ENCODE results near the gene ZNF692. TPM values are rescaled to one million over a fixed set of nuclear protein-coding genes. Genes with fewer than 3 reads are reported as not detected.

The ZNF692 gene
- polyA plus RNA-seq, 1 donor (not counting 4 experiments of a cell fraction or from before 2014, with no cell fraction given): 27.0 TPM

DNA sequence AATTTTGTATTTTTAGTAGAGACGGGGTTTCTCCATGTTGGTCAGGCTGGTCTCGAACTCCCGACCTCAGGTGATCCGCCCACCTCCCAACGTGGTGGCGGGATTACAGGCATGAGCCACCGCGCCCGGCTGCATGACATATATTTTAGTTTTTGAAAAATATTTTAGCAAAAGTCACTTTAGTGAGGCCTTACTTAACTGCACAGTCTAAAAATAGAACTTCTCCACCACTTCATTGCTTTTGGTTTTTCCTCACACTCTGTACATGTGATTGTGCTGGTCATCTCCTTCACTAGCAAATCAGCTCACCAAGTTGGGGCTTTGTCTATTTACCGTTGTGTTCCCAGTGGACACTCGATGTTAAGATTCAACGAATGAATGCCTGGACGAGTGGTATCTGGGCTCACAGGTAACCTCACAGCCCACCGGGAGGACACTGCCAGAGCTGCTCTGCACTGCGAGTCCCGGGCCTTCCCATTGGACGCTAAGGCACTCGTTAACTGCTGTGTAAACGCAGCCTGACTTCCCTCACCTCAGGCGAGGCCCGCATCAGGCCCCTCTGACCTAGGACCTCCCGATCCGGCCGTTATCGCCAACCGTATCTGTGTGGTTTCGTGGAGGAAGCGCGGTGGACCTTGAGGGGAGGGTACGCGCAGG, 14.0 kb upstream of the ZNF692 start:
- Histone ChIP-seq H3K4me2 (ENCODE audit: control insufficient read depth, extremely low read depth, insufficient read depth, low read depth, low read length) (peak overlapping the region; percentile 88), H3K9me3 (ENCODE audit: control insufficient read depth, low read depth, low read length) (no peaks in the 10 kb centered on the region), H3K4me1 (ENCODE audit: control insufficient read depth, extremely low read depth, insufficient read depth, low read length) (peaks cover 4% of the 10 kb centered on the region), H3K4me3 (ENCODE audit: control insufficient read depth in 2 of 3, extremely low read depth in 1 of 3, insufficient read depth in 2 of 3, low read depth in 1 of 3, low read length in 3 of 3) (peak overlapping the region; percentile 55 to 95 (median 67)), H3K9ac (ENCODE audit: control insufficient read depth, extremely low read depth, insufficient read depth, low read length) (peak overlapping the region; percentile 87), H3K79me2 (ENCODE audit: control insufficient read depth, insufficient read depth, low read length) (no peaks in the 10 kb centered on the region), H3K27ac (ENCODE audit: control insufficient read depth, insufficient read depth, low read length) (peak overlapping the region; percentile 88), H2AFZ (ENCODE audit: control insufficient read depth, low read length) (peak overlapping the region; percentile 100), H3K36me3 (ENCODE audit: control insufficient read depth in 2 of 2, extremely low read depth in 1 of 2, insufficient read depth in 2 of 2, low read length in 2 of 2) (no peaks in the 10 kb centered on the region), H3K9me1 (ENCODE audit: control insufficient read depth, extremely low read depth, insufficient read depth, low read length) (no peaks in the 10 kb centered on the region), H4K20me1 (ENCODE audit: control insufficient read depth, extremely low read depth, insufficient read depth, low read length) (no peaks in the 10 kb centered on the region), H3K27me3 (ENCODE audit: control insufficient read depth, extremely low read depth, insufficient read depth, low read length) (no peaks in the 10 kb centered on the region)
- DNase-seq (ENCODE audit: low read depth, low spot score): no peak
- dilution Hi-C loops (cut with MboI; ENCODE audit: extremely low pct_ligation_motif_present, low sequenced_read_pairs): no loop called here
- no peak for FAIRE-seq
- TF ChIP-seq, protein P1, sequence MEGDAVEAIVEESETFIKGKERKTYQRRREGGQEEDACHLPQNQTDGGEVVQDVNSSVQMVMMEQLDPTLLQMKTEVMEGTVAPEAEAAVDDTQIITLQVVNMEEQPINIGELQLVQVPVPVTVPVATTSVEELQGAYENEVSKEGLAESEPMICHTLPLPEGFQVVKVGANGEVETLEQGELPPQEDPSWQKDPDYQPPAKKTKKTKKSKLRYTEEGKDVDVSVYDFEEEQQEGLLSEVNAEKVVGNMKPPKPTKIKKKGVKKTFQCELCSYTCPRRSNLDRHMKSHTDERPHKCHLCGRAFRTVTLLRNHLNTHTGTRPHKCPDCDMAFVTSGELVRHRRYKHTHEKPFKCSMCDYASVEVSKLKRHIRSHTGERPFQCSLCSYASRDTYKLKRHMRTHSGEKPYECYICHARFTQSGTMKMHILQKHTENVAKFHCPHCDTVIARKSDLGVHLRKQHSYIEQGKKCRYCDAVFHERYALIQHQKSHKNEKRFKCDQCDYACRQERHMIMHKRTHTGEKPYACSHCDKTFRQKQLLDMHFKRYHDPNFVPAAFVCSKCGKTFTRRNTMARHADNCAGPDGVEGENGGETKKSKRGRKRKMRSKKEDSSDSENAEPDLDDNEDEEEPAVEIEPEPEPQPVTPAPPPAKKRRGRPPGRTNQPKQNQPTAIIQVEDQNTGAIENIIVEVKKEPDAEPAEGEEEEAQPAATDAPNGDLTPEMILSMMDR (optimal IDR thresholded peaks at IDR 0.05 in 1 of 3, IDR thresholded peaks at IDR 0.05 in 1 of 3, conservative IDR thresholded peaks at IDR 0.05 in 1 of 3; ENCODE audit: extremely low read depth in 1 of 3, insufficient read depth in 2 of 3, low read length in 3 of 3): no peak
- no peak for TF ChIP-seq EZH2 (IDR thresholded peaks at IDR 0.05; ENCODE audit: low read length)

DNA sequence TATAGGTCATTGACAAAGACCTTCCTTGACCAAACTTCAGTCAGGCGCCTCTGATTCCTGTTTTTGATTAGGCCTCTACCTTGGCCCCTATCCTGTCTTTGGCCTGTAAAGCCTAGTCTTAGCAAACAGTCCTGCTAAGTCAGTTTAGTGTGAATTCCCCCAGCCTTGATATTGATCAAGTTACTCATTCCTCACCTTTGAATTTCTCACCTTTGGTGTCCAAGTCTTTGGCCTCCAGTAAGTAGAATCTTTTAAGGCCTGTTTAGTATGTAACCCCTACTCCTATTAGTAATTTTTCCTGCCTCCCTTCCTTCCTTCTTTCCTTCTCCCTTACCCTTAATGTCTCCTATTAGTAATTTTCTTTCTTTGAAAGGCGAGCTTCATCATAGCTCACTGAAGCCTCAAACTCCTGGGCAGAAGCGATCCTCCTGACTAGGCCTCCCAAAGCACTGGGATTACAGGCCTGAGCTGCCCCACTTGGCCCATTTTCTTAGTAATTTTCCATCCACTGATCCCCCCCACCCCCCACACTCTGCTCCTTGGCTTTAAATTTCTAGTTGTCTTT, 13.0 kb upstream of the ZNF692 start:
- dilution Hi-C loops (cut with MboI; ENCODE audit: extremely low pct_ligation_motif_present, low sequenced_read_pairs): no loop called here
- H3K79me2 ChIP-seq (ENCODE audit: control insufficient read depth, insufficient read depth, low read length): no peaks in the 10 kb centered on the region
- H3K27me3 ChIP-seq (ENCODE audit: control insufficient read depth, extremely low read depth, insufficient read depth, low read length): no peaks in the 10 kb centered on the region
- H3K9ac ChIP-seq (ENCODE audit: control insufficient read depth, extremely low read depth, insufficient read depth, low read length): peak overlapping the region; percentile 47
- H3K9me3 ChIP-seq (ENCODE audit: control insufficient read depth, low read depth, low read length): no peaks in the 10 kb centered on the region
- H4K20me1 ChIP-seq (ENCODE audit: control insufficient read depth, extremely low read depth, insufficient read depth, low read length): no peaks in the 10 kb centered on the region
- TF ChIP-seq EZH2 (IDR thresholded peaks at IDR 0.05; ENCODE audit: low read length): no peak
- TF ChIP-seq, protein P1 (optimal IDR thresholded peaks at IDR 0.05 in 1 of 3, IDR thresholded peaks at IDR 0.05 in 1 of 3, conservative IDR thresholded peaks at IDR 0.05 in 1 of 3; ENCODE audit: extremely low read depth in 1 of 3, insufficient read depth in 2 of 3, low read length in 3 of 3): no peak
- H3K9me1 ChIP-seq (ENCODE audit: control insufficient read depth, extremely low read depth, insufficient read depth, low read length): no peaks in the 10 kb centered on the region
- H3K27ac ChIP-seq (ENCODE audit: control insufficient read depth, insufficient read depth, low read length): no peak overlapping the region
- FAIRE-seq: no peak
- H3K4me3 ChIP-seq (ENCODE audit: control insufficient read depth in 2 of 3, extremely low read depth in 1 of 3, insufficient read depth in 2 of 3, low read depth in 1 of 3, low read length in 3 of 3): peak overlapping the region in 1 of 3 experiments; percentile 37
- H3K4me2 ChIP-seq (ENCODE audit: control insufficient read depth, extremely low read depth, insufficient read depth, low read depth, low read length): peak overlapping the region; percentile 60
- DNase-seq (ENCODE audit: low read depth, low spot score): no peak
- H3K4me1 ChIP-seq (ENCODE audit: control insufficient read depth, extremely low read depth, insufficient read depth, low read length): peaks cover 4% of the 10 kb centered on the region
- H2AFZ ChIP-seq (ENCODE audit: control insufficient read depth, low read length): peak overlapping the region; percentile 68
- no peaks in the 10 kb centered on the region for H3K36me3 ChIP-seq (ENCODE audit: control insufficient read depth in 2 of 2, extremely low read depth in 1 of 2, insufficient read depth in 2 of 2, low read length in 2 of 2)

Data from keratinocyte (primary cell).